ENCODE measurements around the gene NDUFA12.

NDUFA12 gene

DNA sequence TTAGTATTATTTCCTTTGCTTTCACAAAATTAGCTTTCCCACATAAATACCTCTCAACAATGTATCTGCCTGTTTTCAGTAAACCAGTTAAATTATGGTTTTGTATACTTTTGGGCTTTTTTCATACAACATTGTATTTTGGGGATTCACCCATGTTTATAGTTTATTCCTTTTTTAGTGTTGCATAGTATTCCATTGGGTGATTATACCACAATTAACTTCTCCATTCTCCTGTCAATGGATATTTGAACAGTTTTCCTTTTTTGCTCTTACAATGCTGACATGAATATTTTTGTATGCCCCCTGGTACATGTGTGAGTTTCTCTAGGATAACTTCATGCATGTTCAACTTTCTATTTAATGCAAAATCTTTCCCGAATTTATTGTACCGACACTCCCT lies 12.6 kb upstream of the NDUFA12 start:
- in situ Hi-C loops (cut with HindIII; ENCODE audit: low sequenced_read_pairs) = no loop called here
- TF ChIP-seq, protein P1, sequence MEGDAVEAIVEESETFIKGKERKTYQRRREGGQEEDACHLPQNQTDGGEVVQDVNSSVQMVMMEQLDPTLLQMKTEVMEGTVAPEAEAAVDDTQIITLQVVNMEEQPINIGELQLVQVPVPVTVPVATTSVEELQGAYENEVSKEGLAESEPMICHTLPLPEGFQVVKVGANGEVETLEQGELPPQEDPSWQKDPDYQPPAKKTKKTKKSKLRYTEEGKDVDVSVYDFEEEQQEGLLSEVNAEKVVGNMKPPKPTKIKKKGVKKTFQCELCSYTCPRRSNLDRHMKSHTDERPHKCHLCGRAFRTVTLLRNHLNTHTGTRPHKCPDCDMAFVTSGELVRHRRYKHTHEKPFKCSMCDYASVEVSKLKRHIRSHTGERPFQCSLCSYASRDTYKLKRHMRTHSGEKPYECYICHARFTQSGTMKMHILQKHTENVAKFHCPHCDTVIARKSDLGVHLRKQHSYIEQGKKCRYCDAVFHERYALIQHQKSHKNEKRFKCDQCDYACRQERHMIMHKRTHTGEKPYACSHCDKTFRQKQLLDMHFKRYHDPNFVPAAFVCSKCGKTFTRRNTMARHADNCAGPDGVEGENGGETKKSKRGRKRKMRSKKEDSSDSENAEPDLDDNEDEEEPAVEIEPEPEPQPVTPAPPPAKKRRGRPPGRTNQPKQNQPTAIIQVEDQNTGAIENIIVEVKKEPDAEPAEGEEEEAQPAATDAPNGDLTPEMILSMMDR (IDR thresholded peaks at IDR 0.05; ENCODE audit: low read depth, low read length) = no peak
- DNase-seq (ENCODE audit: low read depth, low spot score) = no peak
- no peak overlapping the region for H3K4me3 ChIP-seq (ENCODE audit: low read depth, low read length)

DNA sequence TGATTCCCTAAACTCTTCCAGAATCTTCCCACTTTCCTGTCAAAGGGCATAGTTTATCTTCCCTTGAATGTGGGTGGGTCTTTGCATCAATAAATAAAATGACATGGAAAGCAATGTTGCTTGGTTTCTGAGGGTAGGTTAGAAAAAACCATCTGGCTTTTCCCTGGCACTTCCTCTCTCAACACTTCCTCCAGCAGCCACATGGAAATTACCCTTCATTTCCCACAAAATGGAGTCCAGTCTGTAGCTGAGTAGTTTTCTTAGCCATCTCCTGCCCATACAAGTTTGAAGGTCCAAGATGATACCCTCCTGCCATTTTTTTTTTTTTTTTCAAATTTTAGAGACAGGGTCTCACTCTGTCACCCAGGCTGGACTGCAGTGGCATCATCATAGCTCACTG lies 11.1 kb upstream of the NDUFA12 start:
- no peak for DNase-seq (ENCODE audit: low read depth, low spot score)
- in situ Hi-C loops (cut with HindIII; ENCODE audit: low sequenced_read_pairs) = no loop called here
- TF ChIP-seq, protein P1 (IDR thresholded peaks at IDR 0.05; ENCODE audit: low read depth, low read length) = no peak
- H3K4me3 ChIP-seq (ENCODE audit: low read depth, low read length) = no peak overlapping the region

DNA sequence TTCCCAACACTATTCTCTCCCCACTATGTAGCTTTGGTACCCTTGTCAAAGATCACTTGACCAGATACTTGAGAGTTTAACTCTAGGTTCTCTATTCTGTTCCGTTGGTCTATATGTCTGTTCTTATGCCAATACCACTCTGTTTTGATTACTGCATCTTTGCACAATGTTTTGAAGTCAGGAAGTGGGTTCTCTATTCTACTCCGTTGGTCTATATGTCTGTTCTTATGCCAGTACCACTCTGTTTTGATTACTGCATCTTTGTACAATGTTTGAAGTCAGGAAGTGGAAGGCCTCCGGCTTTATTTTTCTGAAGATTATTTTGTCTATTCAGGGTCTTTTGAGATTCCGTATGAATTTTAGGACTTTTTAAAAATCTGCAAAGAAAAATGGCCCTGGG lies 2.7 kb upstream of the NDUFA12 start:
- TF ChIP-seq, protein P1 (IDR thresholded peaks at IDR 0.05; ENCODE audit: low read depth, low read length) = no peak
- DNase-seq (ENCODE audit: low read depth, low spot score) = no peak
- in situ Hi-C loops (cut with HindIII; ENCODE audit: low sequenced_read_pairs) = no loop called here
- no peak overlapping the region for H3K4me3 ChIP-seq (ENCODE audit: low read depth, low read length)

DNA sequence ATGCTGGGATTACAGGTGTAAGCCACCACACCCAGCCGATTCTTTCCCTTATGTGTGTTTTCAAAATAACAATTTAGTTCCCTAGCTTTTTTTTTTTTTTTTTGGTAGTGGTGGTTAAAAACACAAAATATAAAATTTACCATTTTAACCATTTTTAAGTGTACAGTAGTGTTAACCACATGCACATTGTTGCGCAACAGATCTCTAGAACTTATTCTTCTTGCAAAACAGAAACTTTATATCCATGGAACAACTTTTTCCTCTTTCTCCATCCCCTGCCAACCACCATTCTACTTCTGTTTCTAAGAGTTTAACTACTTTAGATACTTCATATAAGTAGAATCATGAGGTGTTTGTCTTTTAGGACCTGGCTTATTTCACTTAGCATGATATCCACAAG lies 1.1 kb upstream of the NDUFA12 start:
- in situ Hi-C loops (cut with HindIII; ENCODE audit: low sequenced_read_pairs) = no loop called here
- DNase-seq (ENCODE audit: low read depth, low spot score) = peak; percentile 7
- no peak overlapping the region for H3K4me3 ChIP-seq (ENCODE audit: low read depth, low read length)
- TF ChIP-seq, protein P1 (IDR thresholded peaks at IDR 0.05; ENCODE audit: low read depth, low read length) = no peak

DNA sequence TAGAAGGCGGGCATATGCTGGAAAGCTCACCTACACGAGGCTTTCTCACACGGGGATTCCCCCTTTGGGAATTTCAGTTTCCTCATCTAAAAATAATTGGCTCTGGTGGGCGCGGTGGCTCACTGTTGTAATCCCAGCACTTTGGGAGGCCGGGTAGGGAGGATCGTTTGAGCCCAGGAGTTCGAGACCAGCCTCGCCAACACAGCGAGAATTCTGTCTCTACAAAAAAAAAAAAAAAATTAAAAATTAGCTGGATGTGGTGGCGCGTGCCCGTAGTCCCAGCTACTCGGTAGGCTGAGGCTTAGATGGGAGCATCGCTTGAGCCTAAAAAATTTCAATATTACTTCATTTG lies 400 bp upstream of the NDUFA12 start:
- H3K4me3 ChIP-seq (ENCODE audit: low read depth, low read length) = peak overlapping the region; percentile 78
- TF ChIP-seq, protein P1 (IDR thresholded peaks at IDR 0.05; ENCODE audit: low read depth, low read length) = no peak
- in situ Hi-C loops (cut with HindIII; ENCODE audit: low sequenced_read_pairs) = no loop called here
- no peak for DNase-seq (ENCODE audit: low read depth, low spot score)

DNA sequence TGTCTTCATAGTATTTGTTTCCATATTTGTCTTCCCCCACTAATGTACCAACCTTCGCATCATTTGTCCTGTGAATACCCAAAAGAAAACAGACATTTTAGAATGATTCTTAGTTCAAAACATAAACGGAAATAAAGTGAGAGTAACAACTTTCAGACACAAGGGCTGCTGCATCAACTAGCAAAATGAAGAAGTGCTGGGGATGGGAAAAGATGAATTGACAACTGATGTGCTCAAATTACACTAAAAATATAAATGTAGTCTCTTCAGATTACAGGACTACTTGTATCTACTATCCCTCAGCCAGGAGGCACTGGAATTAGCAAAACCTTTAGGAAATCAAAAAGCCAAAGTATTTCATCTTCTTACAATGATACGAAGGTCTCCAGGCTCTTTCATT lies 743 bp downstream of the NDUFA12 start:
- peak overlapping the region; percentile 78 for H3K4me3 ChIP-seq (ENCODE audit: low read depth, low read length)
- in situ Hi-C loops (cut with HindIII; ENCODE audit: low sequenced_read_pairs) = no loop called here
- no peak for DNase-seq (ENCODE audit: low read depth, low spot score)
- TF ChIP-seq, protein P1 (IDR thresholded peaks at IDR 0.05; ENCODE audit: low read depth, low read length) = no peak

DNA sequence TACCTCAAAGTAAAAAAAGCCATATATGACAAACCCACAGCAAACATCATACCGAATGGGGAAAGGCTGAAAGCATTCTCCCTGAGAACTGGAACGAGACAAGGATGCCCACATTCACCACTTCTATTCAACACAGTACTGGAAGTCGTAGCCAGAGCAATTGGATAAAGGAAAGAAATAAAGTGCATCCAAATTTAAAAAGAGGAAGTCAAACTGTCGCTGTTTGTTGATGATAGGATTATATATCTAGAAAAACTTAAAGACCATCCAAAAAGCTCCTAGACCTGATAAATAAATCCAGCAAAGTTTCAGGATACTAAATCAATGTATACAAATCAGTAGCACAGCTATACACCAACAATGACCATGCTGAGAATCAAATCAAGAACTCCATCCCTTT lies 5.2 kb downstream of the NDUFA12 start:
- DNase-seq (ENCODE audit: low read depth, low spot score) = no peak
- in situ Hi-C loops (cut with HindIII; ENCODE audit: low sequenced_read_pairs) = no loop called here
- no peak overlapping the region for H3K4me3 ChIP-seq (ENCODE audit: low read depth, low read length)
- TF ChIP-seq, protein P1 (IDR thresholded peaks at IDR 0.05; ENCODE audit: low read depth, low read length) = no peak

Data from astrocyte of the spinal cord (primary cell).